H1 (cell line): ENCODE measurements around the gene MYOT. TPM values are rescaled to one million over a fixed set of nuclear protein-coding genes. Genes with fewer than 3 reads are reported as not detected.

ENCODE experiments used
- CTCF ChIA-PET: fragments of 300-600 bp; sonication (Branson Sonifier 250); formaldehyde crosslinking; loops from one replicate; lab custom pipeline; 2021; ENCODE audit not compliant: partially characterized antibody; lab: Charles Lee
- POLR2A ChIA-PET: fragments of 300-600 bp; sonication (Branson Sonifier 250); formaldehyde crosslinking; loops from one replicate; lab custom pipeline; 2021; ENCODE audit warnings: inconsistent platforms; ENCODE audit not compliant: partially characterized antibody; lab: Charles Lee
- DNase-seq, 2 experiments: peaks; one replicate each; pipeline versions ENCODE4 v3.0.0 to v3.0.0-alpha.2; 2010 to 2022; ENCODE audit warnings: low spot score in 2 of 2, low read depth in 1 of 2, mixed read lengths in 1 of 2
- FAIRE-seq: peaks from 2 replicates; lab custom pipeline; 2011; peaks lifted over from hg19 to GRCh38; lab: Jason Lieb, UNC
- H2AFZ ChIP-seq: 2 replicates; pipeline ENCODE4 v1.8.1; 2012; ENCODE audit warnings: low read length, inconsistent platforms
- H2AK5ac ChIP-seq: 2 replicates; pipeline ENCODE4 v1.6.1; 2013; ENCODE audit warnings: low read depth, low read length
- H2BK120ac ChIP-seq: replicated peaks from 2 replicates; pipeline ENCODE3; 2013; ENCODE audit warnings: low read depth, low read length, inconsistent platforms
- H2BK12ac ChIP-seq: 2 replicates; pipeline ENCODE4 v1.6.1; 2013; ENCODE audit warnings: low read depth, low read length
- H2BK15ac ChIP-seq: 2 replicates; pipeline ENCODE4 v1.6.1; 2013; ENCODE audit warnings: low read length
- H2BK20ac ChIP-seq: 2 replicates; pipeline ENCODE4 v1.6.1; 2013; ENCODE audit warnings: low read length
- H2BK5ac ChIP-seq: 2 replicates; pipeline ENCODE4 v1.6.1; 2013; ENCODE audit warnings: low read depth, low read length
- H3K14ac ChIP-seq: 2 replicates; pipeline ENCODE4 v1.6.1; 2013; ENCODE audit warnings: inconsistent platforms; ENCODE audit not compliant: insufficient read length
- H3K18ac ChIP-seq: 2 replicates; pipeline ENCODE4 v1.6.1; 2013; ENCODE audit warnings: low read length; ENCODE audit errors: extremely low read depth
- H3K23ac ChIP-seq: 2 replicates; pipeline ENCODE4 v1.6.1; 2013; ENCODE audit warnings: inconsistent platforms; ENCODE audit not compliant: insufficient read length
- H3K23me2 ChIP-seq: 2 replicates; pipeline ENCODE4 v1.6.1; 2013; ENCODE audit warnings: low read depth, low read length
- H3K27ac ChIP-seq: 2 replicates; pipeline ENCODE4 v1.6.1; 2011; ENCODE audit warnings: low read depth, low read length, inconsistent platforms
- H3K27me3 ChIP-seq, 4 experiments: replicated peaks in 1 of 4; 1 replicate in 1 of 4; 2 replicates in 3 of 4; pipeline versions ENCODE4 v1.6.1 to v1.8.1; 2011 to 2013; ENCODE audit warnings: low read length in 3 of 4, mild to moderate bottlenecking in 3 of 4, inconsistent platforms in 2 of 4, mixed read lengths in 2 of 4, moderate library complexity in 1 of 4; ENCODE audit not compliant: control insufficient read depth in 3 of 4, insufficient read depth in 3 of 4; ENCODE audit errors: extremely low read depth in 1 of 4
- H3K36me3 ChIP-seq, 4 experiments: 2 replicates each; pipeline versions ENCODE4 v1.6.1 to v1.8.1; 2011 to 2013; ENCODE audit warnings: mild to moderate bottlenecking in 4 of 4, low read length in 3 of 4, moderate library complexity in 2 of 4, control low read depth in 1 of 4, inconsistent platforms in 1 of 4; ENCODE audit not compliant: insufficient read depth in 4 of 4, control insufficient read depth in 2 of 4
- H3K4ac ChIP-seq: replicated peaks from 2 replicates; pipeline ENCODE3; 2013; ENCODE audit warnings: low read length, low read depth, mixed read lengths, inconsistent platforms; ENCODE audit not compliant: insufficient read length
- H3K4me1 ChIP-seq, 4 experiments: replicated peaks in 1 of 4; 1 replicate in 1 of 4; 2 replicates in 3 of 4; pipeline versions ENCODE4 v1.6.1 to v1.8.1; 2011 to 2013; ENCODE audit warnings: low read length in 3 of 4, inconsistent platforms in 2 of 4, mixed read lengths in 1 of 4; ENCODE audit not compliant: insufficient read depth in 4 of 4, control insufficient read depth in 3 of 4
- H3K4me2 ChIP-seq, 2 experiments: 2 replicates each; pipeline versions ENCODE4 v1.6.1 to v1.8.1; 2011 to 2013; ENCODE audit warnings: low read depth in 2 of 2, low read length in 2 of 2, control low read depth in 1 of 2, inconsistent platforms in 1 of 2, mild to moderate bottlenecking in 1 of 2; ENCODE audit not compliant: insufficient read depth in 1 of 2
- H3K4me3 ChIP-seq, 4 experiments: fragments of 200-600, 300-600 bp in 1 of 4; sonication (generic), shearing (Covaris generic), sonication (Bioruptor Twin) in 1 of 4; 2 replicates each; pipeline versions ENCODE4 v1.5.1 to v1.8.1; 2011 to 2016; ENCODE audit warnings: low read length in 4 of 4, low read depth in 3 of 4, control low read depth in 2 of 4, inconsistent platforms in 2 of 4, mild to moderate bottlenecking in 2 of 4, mixed read lengths in 1 of 4, moderate library complexity in 1 of 4; ENCODE audit not compliant: insufficient read depth in 2 of 4; ENCODE audit errors: extremely low read depth in 1 of 4
- H3K56ac ChIP-seq: replicated peaks from 2 replicates; pipeline ENCODE3; 2013; ENCODE audit warnings: low read depth, mild to moderate bottlenecking, mixed read lengths, low read length, inconsistent platforms; ENCODE audit not compliant: insufficient read length
- H3K79me1 ChIP-seq: 2 replicates; pipeline ENCODE4 v1.6.1; 2013; ENCODE audit warnings: low read depth, low read length, control low read depth
- H3K79me2 ChIP-seq, 2 experiments: 2 replicates each; pipeline versions ENCODE4 v1.6.1 to v1.8.1; 2012 to 2013; ENCODE audit warnings: low read length in 2 of 2, mild to moderate bottlenecking in 2 of 2, inconsistent platforms in 1 of 2; ENCODE audit not compliant: insufficient read depth in 2 of 2, control insufficient read depth in 1 of 2
- H3K9ac ChIP-seq, 4 experiments: replicated peaks in 1 of 4; 1 replicate in 1 of 4; 2 replicates in 3 of 4; pipeline versions ENCODE4 v1.6.1 to v1.8.1; 2011 to 2013; ENCODE audit warnings: low read depth in 3 of 4, low read length in 3 of 4, control low read depth in 2 of 4, mild to moderate bottlenecking in 2 of 4, moderate library complexity in 2 of 4, inconsistent platforms in 1 of 4; ENCODE audit errors: extremely low read depth in 1 of 4
- H3K9me3 ChIP-seq, 2 experiments: 2 replicates each; pipeline versions ENCODE4 v1.6.1 to v1.8.1; 2012 to 2013; ENCODE audit warnings: mild to moderate bottlenecking in 2 of 2, moderate library complexity in 2 of 2, control low read depth in 1 of 2, inconsistent platforms in 1 of 2, low read depth in 1 of 2, low read length in 1 of 2, mixed read lengths in 1 of 2; ENCODE audit not compliant: insufficient read depth in 2 of 2
- H4K20me1 ChIP-seq, 2 experiments: replicated peaks in 1 of 2; 2 replicates each; pipeline versions ENCODE3 to v1.8.1; 2011 to 2013; ENCODE audit warnings: inconsistent platforms in 2 of 2, low read length in 2 of 2, mild to moderate bottlenecking in 1 of 2; ENCODE audit not compliant: insufficient read depth in 2 of 2, control insufficient read depth in 1 of 2
- H4K5ac ChIP-seq: 2 replicates; pipeline ENCODE4 v1.6.1; 2013; ENCODE audit warnings: low read length, low read depth, mixed read lengths, inconsistent platforms; ENCODE audit not compliant: insufficient read length
- H4K8ac ChIP-seq: 2 replicates; pipeline ENCODE4 v1.8.0; 2013; ENCODE audit warnings: mild to moderate bottlenecking, moderate library complexity, low read length, inconsistent platforms; ENCODE audit not compliant: insufficient read depth; ENCODE audit errors: extremely low read depth
- H4K91ac ChIP-seq: replicated peaks from 2 replicates; pipeline ENCODE3; 2013; ENCODE audit warnings: low read length, mixed read lengths, inconsistent platforms; ENCODE audit not compliant: insufficient read length
- TAF1 ChIP-seq: IDR thresholded peaks from 2 replicates; pipeline ENCODE4 v1.6.1; 2011; ENCODE audit warnings: mild to moderate bottlenecking, low read depth, low read length
- WGBS, 2 experiments: shearing (Covaris generic) in 1 of 2; methylation state at CpG; one replicate each; pipeline versions ENCODE4 v1.1.6 to v1.1.7; 2013 to 2015; ENCODE audit warnings: low lambda C conversion rate in 2 of 2, mixed read lengths in 2 of 2, inconsistent platforms in 1 of 2, low coverage in 1 of 2, missing lambda C conversion rate in 1 of 2; ENCODE audit not compliant: insufficient replicate concordance in 2 of 2, insufficient coverage in 1 of 2, insufficient read length in 1 of 2; ENCODE audit errors: extremely low coverage in 1 of 2, missing lambda C conversion rate in 1 of 2; 5-methylcytosine and 5-hydroxymethylcytosine counted together
- polyA plus RNA-seq, 7 experiments: library from polyadenylated mRNA; depleted of rRNA in 3 of 7; stranded (reverse) in 5 of 7; unstranded in 2 of 7; fragments of >200 nt in 5 of 7; fragments of 200-250 nt in 2 of 7; gene quantifications; 1 replicate in 5 of 7; 2 replicates in 1 of 7; 4 replicates in 1 of 7; pipeline versions ENCODE4 v1.2.1 to v1.2.3, GENCODE V29; 2011 to 2013; ENCODE audit warnings: missing spikeins in 2 of 7, mixed read lengths in 2 of 7
- total RNA-seq: library from RNA; stranded (reverse); fragmentation: NEBNext Ultra II Directional; extraction: Animal tissue kit (Norgen Biotek cat#: 25700); gene quantifications from 2 replicates; pipeline ENCODE4 v1.2.1, GENCODE V29; 2021
- TF ChIP-seq, protein P1 (sequence below): IDR thresholded peaks from 2 replicates; pipeline ENCODE4 v1.6.1; 2012; ENCODE audit warnings: low read length, inconsistent platforms

The MYOT gene
- total and polyA plus RNA-seq, 2 of the 8 experiments (the other 6 are each of a cell fraction or from before 2014, with no cell fraction given): not detected

DNA sequence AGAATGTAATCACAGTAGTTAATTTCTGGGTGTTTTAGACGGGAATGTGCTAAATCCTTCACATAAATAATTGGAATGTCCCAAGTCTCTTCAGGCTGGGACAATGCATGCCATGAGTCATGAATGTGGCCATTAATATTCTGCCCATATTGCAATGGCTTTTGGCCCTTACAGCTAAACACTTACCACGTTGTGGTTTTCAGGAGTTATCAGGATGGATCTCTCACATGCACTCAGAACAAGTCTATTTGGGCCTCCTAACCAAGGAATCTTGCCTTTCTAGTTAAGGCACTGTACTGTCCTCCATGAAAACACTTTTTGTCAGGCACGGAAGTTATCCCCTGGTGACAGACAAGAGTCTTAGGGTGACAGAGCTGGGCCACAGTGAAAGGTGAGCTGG is 54.3 kb downstream of the MYOT start:
- Histone ChIP-seq H4K91ac (no peak overlapping the region), H3K27me3 (no peaks in the 10 kb centered on the region), H3K9me3 (no peaks in the 10 kb centered on the region), H3K4me3 (no peak overlapping the region), H3K23ac (no peak overlapping the region), H3K4me1 (no peaks in the 10 kb centered on the region), H3K18ac (no peak overlapping the region), H2BK5ac (no peak overlapping the region), H3K79me2 (no peaks in the 10 kb centered on the region), H3K4ac (no peak overlapping the region), H3K23me2 (no peaks in the 10 kb centered on the region), H2BK120ac (no peak overlapping the region), H2BK20ac (no peak overlapping the region), H2BK12ac (no peak overlapping the region), H4K20me1 (no peaks in the 10 kb centered on the region), H2AK5ac (no peak overlapping the region), H3K79me1 (no peaks in the 10 kb centered on the region), H3K36me3 (no peaks in the 10 kb centered on the region), H3K4me2 (no peak overlapping the region), H3K27ac (no peak overlapping the region), H2BK15ac (no peak overlapping the region), H3K56ac (no peak overlapping the region), H2AFZ (no peak overlapping the region), H4K5ac (no peak overlapping the region), H4K8ac (no peak overlapping the region), H3K14ac (no peak overlapping the region), H3K9ac (no peak overlapping the region)
- POLR2A ChIA-PET: interaction anchor here (1.5 kb wide), 1 partner anchor 28 kb away, joined by 3 read pairs; no protein-coding TSS in a partner anchor
- TF ChIP-seq, protein P1, sequence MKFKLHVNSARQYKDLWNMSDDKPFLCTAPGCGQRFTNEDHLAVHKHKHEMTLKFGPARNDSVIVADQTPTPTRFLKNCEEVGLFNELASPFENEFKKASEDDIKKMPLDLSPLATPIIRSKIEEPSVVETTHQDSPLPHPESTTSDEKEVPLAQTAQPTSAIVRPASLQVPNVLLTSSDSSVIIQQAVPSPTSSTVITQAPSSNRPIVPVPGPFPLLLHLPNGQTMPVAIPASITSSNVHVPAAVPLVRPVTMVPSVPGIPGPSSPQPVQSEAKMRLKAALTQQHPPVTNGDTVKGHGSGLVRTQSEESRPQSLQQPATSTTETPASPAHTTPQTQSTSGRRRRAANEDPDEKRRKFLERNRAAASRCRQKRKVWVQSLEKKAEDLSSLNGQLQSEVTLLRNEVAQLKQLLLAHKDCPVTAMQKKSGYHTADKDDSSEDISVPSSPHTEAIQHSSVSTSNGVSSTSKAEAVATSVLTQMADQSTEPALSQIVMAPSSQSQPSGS: no peak
- no peak for TF ChIP-seq TAF1
- 75% methylated on average over 3 of the region's 3 CpGs; no CpG with 5 or more reads in 1 of the 2 experiments for WGBS, 2 experiments
- FAIRE-seq (no peak), DNase-seq (no peak)
- CTCF ChIA-PET: interaction anchor here (0.7 to 1.0 kb wide), 2 partner anchors 12 to 14 kb away, joined by 3 to 4 read pairs; no protein-coding TSS in a partner anchor
